GM23338 (cell line): Measurements from ENCODE around the gene CBFA2T3. TPM values are rescaled to one million over a fixed set of nuclear protein-coding genes. Genes with fewer than 3 reads are reported as not detected.

ENCODE experiments used
- ATAC-seq: fragments of 200-7000 bp; cut with Tn5 transposase; 3 replicates; pipeline ENCODE4 v1.9.1; 2020
- DNase-seq: peaks from one replicate; pipeline ENCODE4 v3.0.0-alpha.2; 2015; ENCODE audit warnings: low spot score
- H2AFZ ChIP-seq: fragments of 200-600 bp; sonication (generic); 2 replicates; pipeline ENCODE4 v1.8.0; 2016; ENCODE audit warnings: antibody characterized with exemption, mild to moderate bottlenecking, moderate library complexity
- H3F3A ChIP-seq: fragments of 200-600 bp; sonication (generic); replicated peaks from 2 replicates; pipeline ENCODE4 v1.8.0; 2017; ENCODE audit warnings: antibody characterized with exemption, mixed run types, low read depth
- H3K27ac ChIP-seq: fragments of 200-600 bp; sonication (generic); 2 replicates; pipeline ENCODE4 v1.6.1; 2016; ENCODE audit warnings: low read depth
- H3K27me3 ChIP-seq: fragments of 200-600 bp; sonication (generic); 2 replicates; pipeline ENCODE4 v1.8.0; 2016; ENCODE audit warnings: mild to moderate bottlenecking, mixed run types, moderate library complexity; ENCODE audit not compliant: insufficient read depth
- H3K36me3 ChIP-seq: fragments of 200-600 bp; sonication (generic); 2 replicates; pipeline ENCODE4 v1.8.0; 2016; ENCODE audit warnings: mild to moderate bottlenecking; ENCODE audit not compliant: insufficient read depth
- H3K4me1 ChIP-seq: fragments of 200-600 bp; sonication (generic); 2 replicates; pipeline ENCODE4 v1.8.0; 2016; ENCODE audit warnings: mild to moderate bottlenecking, moderate library complexity; ENCODE audit not compliant: insufficient read depth
- H3K4me2 ChIP-seq: fragments of 200-600 bp; sonication (generic); 2 replicates; pipeline ENCODE4 v1.7.1; 2017; ENCODE audit warnings: mixed run types
- H3K4me3 ChIP-seq: fragments of 200-600 bp; sonication (generic); 2 replicates; pipeline ENCODE4 v1.6.1; 2016; ENCODE audit warnings: mixed run types
- H3K79me2 ChIP-seq: fragments of 200-600 bp; sonication (generic); replicated peaks from 2 replicates; pipeline ENCODE4 v1.8.0; 2017; ENCODE audit warnings: mild to moderate bottlenecking; ENCODE audit not compliant: insufficient read depth
- H3K9me2 ChIP-seq: fragments of 200-600 bp; sonication (generic); 2 replicates; pipeline ENCODE4 v1.8.0; 2017; ENCODE audit not compliant: insufficient read depth
- H4K20me1 ChIP-seq: fragments of 200-600 bp; sonication (generic); replicated peaks from 2 replicates; pipeline ENCODE4 v1.8.0; 2017; ENCODE audit warnings: mild to moderate bottlenecking; ENCODE audit not compliant: insufficient read depth
- H3K27ac Mint-ChIP-seq: 2 replicates; pipeline ENCODE4 v1.8.0; 2020; ENCODE audit warnings: inconsistent platforms, mild to moderate bottlenecking, moderate library complexity, mixed read lengths
- H3K27me3 Mint-ChIP-seq: 3 replicates; pipeline ENCODE4 v1.8.0; 2022; ENCODE audit warnings: low read depth, mild to moderate bottlenecking, moderate library complexity, mixed read lengths, inconsistent platforms; ENCODE audit not compliant: insufficient read depth, poor library complexity
- H3K36me3 Mint-ChIP-seq: 3 replicates; pipeline ENCODE4 v1.8.0; 2021; ENCODE audit warnings: low read depth, mild to moderate bottlenecking, inconsistent platforms, moderate library complexity, mixed read lengths
- H3K4me1 Mint-ChIP-seq: 3 replicates; pipeline ENCODE4 v1.8.0; 2020; ENCODE audit warnings: mild to moderate bottlenecking, inconsistent platforms, mixed read lengths
- H3K4me3 Mint-ChIP-seq: 3 replicates; pipeline ENCODE4 v1.8.0; 2021; ENCODE audit warnings: moderate library complexity, mild to moderate bottlenecking, inconsistent platforms, mixed read lengths
- H3K9me3 Mint-ChIP-seq: 3 replicates; pipeline ENCODE4 v1.8.0; 2020; ENCODE audit warnings: moderate library complexity, mild to moderate bottlenecking, inconsistent platforms, mixed read lengths
- CREB1 ChIP-seq: fragments of 250-450 bp; sonication (Bioruptor Pico); IDR thresholded peaks from 2 replicates; pipeline ENCODE4 v1.5.0; 2020; ENCODE audit warnings: low read depth, mild to moderate bottlenecking, moderate library complexity
- EZH2 ChIP-seq: fragments of 200-600 bp; sonication (generic); IDR thresholded peaks from one replicate; pipeline ENCODE4 v1.8.0; 2017; ENCODE audit warnings: antibody characterized with exemption, mild to moderate bottlenecking, low read depth; ENCODE audit not compliant: unreplicated experiment
- EZH2phosphoT487 ChIP-seq: fragments of 200-600 bp; sonication (generic); IDR thresholded peaks from one replicate; pipeline ENCODE4 v1.8.1; 2018; ENCODE audit warnings: antibody characterized with exemption; ENCODE audit not compliant: unreplicated experiment
- JUNB ChIP-seq: IDR thresholded peaks from one replicate; pipeline ENCODE4 v1.6.1; 2016; ENCODE audit warnings: antibody characterized with exemption; ENCODE audit not compliant: unreplicated experiment
- NANOG ChIP-seq: IDR thresholded peaks from 2 replicates; pipeline ENCODE4 v1.6.1; 2016; ENCODE audit warnings: antibody characterized with exemption, borderline replicate concordance
- POLR2AphosphoS5 ChIP-seq: IDR thresholded peaks from 2 replicates; pipeline ENCODE4 v1.6.1; 2016; ENCODE audit warnings: antibody characterized with exemption, low read depth
- STAT1 ChIP-seq: IDR thresholded peaks from one replicate; pipeline ENCODE4 v1.6.1; 2016; ENCODE audit warnings: antibody characterized with exemption; ENCODE audit not compliant: unreplicated experiment
- ZNF114 ChIP-seq: fragments of 250-450 bp; sonication (Bioruptor Pico); IDR thresholded peaks from 2 replicates; pipeline ENCODE4 v1.5.0; 2020; ENCODE audit warnings: mild to moderate bottlenecking, moderate library complexity
- ZNF331 ChIP-seq: fragments of 250-450 bp; sonication (Bioruptor Pico); IDR thresholded peaks from 2 replicates; pipeline ENCODE4 v1.5.0; 2020; ENCODE audit warnings: low read depth, mild to moderate bottlenecking, moderate library complexity
- polyA plus RNA-seq: library from polyadenylated mRNA; unstranded; fragments of >200 nt; fragmentation: Nextera tagmentation; extraction: Ambion mirVana; gene quantifications from 2 replicates; pipeline ENCODE4 v1.2.1, GENCODE V29; 2016
- total RNA-seq: library from RNA; depleted of rRNA; stranded (reverse); fragments of >200 nt; shearing (Covaris generic); gene quantifications from 2 replicates; pipeline ENCODE4 v1.2.3, GENCODE V29; 2014
- TF ChIP-seq, protein P1 (sequence below), 2 experiments: fragments of 200-600 bp in 1 of 2; sonication (generic) in 1 of 2; conservative IDR thresholded peaks; 2 replicates each; pipeline versions ENCODE4 v1.5.1 to v1.6.1; 2016 to 2017; ENCODE audit warnings: antibody characterized with exemption in 2 of 2, low read depth in 2 of 2, mild to moderate bottlenecking in 2 of 2, moderate library complexity in 1 of 2
- TF ChIP-seq, protein P2 (sequence below): IDR thresholded peaks from 2 replicates; pipeline ENCODE4 v1.6.1; 2016; ENCODE audit warnings: antibody characterized with exemption
- TF ChIP-seq, protein P3 (sequence below): fragments of 250-450 bp; sonication (Bioruptor Pico); IDR thresholded peaks from 2 replicates; pipeline ENCODE4 v1.5.0; 2020; ENCODE audit warnings: mild to moderate bottlenecking, moderate library complexity
- TF ChIP-seq, protein P4 (sequence below): IDR thresholded peaks from one replicate; pipeline ENCODE4 v1.6.1; 2018; ENCODE audit warnings: antibody characterized with exemption; ENCODE audit not compliant: unreplicated experiment

CBFA2T3 gene
- total and polyA plus RNA-seq, 2 experiments from 2014 or later: 0.87 to 1.5 TPM

DNA sequence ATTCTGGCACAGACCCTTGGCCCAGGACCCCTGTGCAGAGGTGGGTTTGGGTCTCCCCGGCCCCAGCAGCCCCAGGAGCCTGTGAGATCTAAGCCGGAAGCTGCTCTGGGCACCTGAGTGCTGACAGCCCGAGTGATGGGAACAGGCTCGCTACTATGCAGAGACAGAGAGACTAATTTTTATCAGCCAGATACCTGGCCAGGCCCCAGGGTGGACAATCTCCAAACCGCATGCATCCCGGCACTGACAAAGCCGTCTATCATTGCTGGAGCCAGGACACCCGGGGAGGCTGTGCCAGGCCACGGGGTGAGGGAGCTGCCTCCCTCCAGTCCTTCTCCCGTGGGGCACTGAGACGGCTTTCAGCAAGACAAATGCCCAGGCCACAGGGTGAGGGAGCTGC lies 25.0 kb downstream of the CBFA2T3 start:
- H3K4me3 Mint-ChIP-seq: no peak overlapping the region
- no peak overlapping the region for H3K4me2 ChIP-seq
- no peaks in the 10 kb centered on the region for H3K4me1 ChIP-seq
- no peaks in the 10 kb centered on the region for H3K27me3 ChIP-seq
- no peaks in the 10 kb centered on the region for H3F3A ChIP-seq
- TF ChIP-seq, protein P1, sequence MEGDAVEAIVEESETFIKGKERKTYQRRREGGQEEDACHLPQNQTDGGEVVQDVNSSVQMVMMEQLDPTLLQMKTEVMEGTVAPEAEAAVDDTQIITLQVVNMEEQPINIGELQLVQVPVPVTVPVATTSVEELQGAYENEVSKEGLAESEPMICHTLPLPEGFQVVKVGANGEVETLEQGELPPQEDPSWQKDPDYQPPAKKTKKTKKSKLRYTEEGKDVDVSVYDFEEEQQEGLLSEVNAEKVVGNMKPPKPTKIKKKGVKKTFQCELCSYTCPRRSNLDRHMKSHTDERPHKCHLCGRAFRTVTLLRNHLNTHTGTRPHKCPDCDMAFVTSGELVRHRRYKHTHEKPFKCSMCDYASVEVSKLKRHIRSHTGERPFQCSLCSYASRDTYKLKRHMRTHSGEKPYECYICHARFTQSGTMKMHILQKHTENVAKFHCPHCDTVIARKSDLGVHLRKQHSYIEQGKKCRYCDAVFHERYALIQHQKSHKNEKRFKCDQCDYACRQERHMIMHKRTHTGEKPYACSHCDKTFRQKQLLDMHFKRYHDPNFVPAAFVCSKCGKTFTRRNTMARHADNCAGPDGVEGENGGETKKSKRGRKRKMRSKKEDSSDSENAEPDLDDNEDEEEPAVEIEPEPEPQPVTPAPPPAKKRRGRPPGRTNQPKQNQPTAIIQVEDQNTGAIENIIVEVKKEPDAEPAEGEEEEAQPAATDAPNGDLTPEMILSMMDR (conservative IDR thresholded peaks at IDR 0.05; ENCODE audit: low read depth in 2 of 2): no peak
- no peak for TF ChIP-seq JUNB
- no peak for TF ChIP-seq EZH2phosphoT487
- TF ChIP-seq, protein P2, sequence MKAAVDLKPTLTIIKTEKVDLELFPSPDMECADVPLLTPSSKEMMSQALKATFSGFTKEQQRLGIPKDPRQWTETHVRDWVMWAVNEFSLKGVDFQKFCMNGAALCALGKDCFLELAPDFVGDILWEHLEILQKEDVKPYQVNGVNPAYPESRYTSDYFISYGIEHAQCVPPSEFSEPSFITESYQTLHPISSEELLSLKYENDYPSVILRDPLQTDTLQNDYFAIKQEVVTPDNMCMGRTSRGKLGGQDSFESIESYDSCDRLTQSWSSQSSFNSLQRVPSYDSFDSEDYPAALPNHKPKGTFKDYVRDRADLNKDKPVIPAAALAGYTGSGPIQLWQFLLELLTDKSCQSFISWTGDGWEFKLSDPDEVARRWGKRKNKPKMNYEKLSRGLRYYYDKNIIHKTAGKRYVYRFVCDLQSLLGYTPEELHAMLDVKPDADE: no peak
- TF ChIP-seq NANOG: no peak
- no peak for TF ChIP-seq ZNF331 (CRISPR knock-in tag)
- TF ChIP-seq, protein P3, sequence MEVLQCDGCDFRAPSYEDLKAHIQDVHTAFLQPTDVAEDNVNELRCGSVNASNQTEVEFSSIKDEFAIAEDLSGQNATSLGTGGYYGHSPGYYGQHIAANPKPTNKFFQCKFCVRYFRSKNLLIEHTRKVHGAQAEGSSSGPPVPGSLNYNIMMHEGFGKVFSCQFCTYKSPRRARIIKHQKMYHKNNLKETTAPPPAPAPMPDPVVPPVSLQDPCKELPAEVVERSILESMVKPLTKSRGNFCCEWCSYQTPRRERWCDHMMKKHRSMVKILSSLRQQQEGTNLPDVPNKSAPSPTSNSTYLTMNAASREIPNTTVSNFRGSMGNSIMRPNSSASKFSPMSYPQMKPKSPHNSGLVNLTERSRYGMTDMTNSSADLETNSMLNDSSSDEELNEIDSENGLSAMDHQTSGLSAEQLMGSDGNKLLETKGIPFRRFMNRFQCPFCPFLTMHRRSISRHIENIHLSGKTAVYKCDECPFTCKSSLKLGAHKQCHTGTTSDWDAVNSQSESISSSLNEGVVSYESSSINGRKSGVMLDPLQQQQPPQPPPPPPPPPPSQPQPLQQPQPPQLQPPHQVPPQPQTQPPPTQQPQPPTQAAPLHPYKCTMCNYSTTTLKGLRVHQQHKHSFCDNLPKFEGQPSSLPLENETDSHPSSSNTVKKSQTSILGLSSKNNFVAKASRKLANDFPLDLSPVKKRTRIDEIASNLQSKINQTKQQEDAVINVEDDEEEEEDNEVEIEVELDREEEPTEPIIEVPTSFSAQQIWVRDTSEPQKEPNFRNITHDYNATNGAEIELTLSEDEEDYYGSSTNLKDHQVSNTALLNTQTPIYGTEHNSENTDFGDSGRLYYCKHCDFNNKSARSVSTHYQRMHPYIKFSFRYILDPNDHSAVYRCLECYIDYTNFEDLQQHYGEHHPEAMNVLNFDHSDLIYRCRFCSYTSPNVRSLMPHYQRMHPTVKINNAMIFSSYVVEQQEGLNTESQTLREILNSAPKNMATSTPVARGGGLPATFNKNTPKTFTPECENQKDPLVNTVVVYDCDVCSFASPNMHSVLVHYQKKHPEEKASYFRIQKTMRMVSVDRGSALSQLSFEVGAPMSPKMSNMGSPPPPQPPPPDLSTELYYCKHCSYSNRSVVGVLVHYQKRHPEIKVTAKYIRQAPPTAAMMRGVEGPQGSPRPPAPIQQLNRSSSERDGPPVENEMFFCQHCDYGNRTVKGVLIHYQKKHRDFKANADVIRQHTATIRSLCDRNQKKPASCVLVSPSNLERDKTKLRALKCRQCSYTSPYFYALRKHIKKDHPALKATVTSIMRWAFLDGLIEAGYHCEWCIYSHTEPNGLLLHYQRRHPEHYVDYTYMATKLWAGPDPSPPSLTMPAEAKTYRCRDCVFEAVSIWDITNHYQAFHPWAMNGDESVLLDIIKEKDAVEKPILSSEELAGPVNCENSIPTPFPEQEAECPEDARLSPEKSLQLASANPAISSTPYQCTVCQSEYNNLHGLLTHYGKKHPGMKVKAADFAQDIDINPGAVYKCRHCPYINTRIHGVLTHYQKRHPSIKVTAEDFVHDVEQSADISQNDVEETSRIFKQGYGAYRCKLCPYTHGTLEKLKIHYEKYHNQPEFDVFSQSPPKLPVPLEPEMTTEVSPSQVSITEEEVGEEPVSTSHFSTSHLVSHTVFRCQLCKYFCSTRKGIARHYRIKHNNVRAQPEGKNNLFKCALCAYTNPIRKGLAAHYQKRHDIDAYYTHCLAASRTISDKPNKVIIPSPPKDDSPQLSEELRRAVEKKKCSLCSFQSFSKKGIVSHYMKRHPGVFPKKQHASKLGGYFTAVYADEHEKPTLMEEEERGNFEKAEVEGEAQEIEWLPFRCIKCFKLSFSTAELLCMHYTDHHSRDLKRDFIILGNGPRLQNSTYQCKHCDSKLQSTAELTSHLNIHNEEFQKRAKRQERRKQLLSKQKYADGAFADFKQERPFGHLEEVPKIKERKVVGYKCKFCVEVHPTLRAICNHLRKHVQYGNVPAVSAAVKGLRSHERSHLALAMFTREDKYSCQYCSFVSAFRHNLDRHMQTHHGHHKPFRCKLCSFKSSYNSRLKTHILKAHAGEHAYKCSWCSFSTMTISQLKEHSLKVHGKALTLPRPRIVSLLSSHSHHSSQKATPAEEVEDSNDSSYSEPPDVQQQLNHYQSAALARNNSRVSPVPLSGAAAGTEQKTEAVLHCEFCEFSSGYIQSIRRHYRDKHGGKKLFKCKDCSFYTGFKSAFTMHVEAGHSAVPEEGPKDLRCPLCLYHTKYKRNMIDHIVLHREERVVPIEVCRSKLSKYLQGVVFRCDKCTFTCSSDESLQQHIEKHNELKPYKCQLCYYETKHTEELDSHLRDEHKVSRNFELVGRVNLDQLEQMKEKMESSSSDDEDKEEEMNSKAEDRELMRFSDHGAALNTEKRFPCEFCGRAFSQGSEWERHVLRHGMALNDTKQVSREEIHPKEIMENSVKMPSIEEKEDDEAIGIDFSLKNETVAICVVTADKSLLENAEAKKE (CRISPR knock-in tag): no peak
- TF ChIP-seq POLR2AphosphoS5: no peak
- TF ChIP-seq, protein P4, sequence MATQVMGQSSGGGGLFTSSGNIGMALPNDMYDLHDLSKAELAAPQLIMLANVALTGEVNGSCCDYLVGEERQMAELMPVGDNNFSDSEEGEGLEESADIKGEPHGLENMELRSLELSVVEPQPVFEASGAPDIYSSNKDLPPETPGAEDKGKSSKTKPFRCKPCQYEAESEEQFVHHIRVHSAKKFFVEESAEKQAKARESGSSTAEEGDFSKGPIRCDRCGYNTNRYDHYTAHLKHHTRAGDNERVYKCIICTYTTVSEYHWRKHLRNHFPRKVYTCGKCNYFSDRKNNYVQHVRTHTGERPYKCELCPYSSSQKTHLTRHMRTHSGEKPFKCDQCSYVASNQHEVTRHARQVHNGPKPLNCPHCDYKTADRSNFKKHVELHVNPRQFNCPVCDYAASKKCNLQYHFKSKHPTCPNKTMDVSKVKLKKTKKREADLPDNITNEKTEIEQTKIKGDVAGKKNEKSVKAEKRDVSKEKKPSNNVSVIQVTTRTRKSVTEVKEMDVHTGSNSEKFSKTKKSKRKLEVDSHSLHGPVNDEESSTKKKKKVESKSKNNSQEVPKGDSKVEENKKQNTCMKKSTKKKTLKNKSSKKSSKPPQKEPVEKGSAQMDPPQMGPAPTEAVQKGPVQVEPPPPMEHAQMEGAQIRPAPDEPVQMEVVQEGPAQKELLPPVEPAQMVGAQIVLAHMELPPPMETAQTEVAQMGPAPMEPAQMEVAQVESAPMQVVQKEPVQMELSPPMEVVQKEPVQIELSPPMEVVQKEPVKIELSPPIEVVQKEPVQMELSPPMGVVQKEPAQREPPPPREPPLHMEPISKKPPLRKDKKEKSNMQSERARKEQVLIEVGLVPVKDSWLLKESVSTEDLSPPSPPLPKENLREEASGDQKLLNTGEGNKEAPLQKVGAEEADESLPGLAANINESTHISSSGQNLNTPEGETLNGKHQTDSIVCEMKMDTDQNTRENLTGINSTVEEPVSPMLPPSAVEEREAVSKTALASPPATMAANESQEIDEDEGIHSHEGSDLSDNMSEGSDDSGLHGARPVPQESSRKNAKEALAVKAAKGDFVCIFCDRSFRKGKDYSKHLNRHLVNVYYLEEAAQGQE: no peak
- TF ChIP-seq ZNF114 (CRISPR knock-in tag): no peak
- TF ChIP-seq EZH2: no peak
- TF ChIP-seq CREB1 (CRISPR knock-in tag): no peak
- no peak for TF ChIP-seq STAT1
- no peaks in the 10 kb centered on the region for H3K79me2 ChIP-seq
- H2AFZ ChIP-seq: no peak overlapping the region
- H3K4me1 Mint-ChIP-seq: no peaks in the 10 kb centered on the region
- no peak overlapping the region for H3K27ac ChIP-seq
- no peaks in the 10 kb centered on the region for H4K20me1 ChIP-seq
- H3K4me3 ChIP-seq: no peak overlapping the region
- no peak overlapping the region for H3K27ac Mint-ChIP-seq
- DNase-seq: no peak
- H3K36me3 Mint-ChIP-seq: no peaks in the 10 kb centered on the region
- no peaks in the 10 kb centered on the region for H3K36me3 ChIP-seq
- peaks cover 2% of the 10 kb centered on the region for H3K27me3 Mint-ChIP-seq
- no peaks in the 10 kb centered on the region for H3K9me3 Mint-ChIP-seq
- no peak for ATAC-seq
- no peaks in the 10 kb centered on the region for H3K9me2 ChIP-seq
